Sigmoid colon (tissue), 3 donors: ENCODE results near the gene RCHY1.

Experiments
- POLR2A ChIP-seq, 2 donors: fragments of 450-650 bp; IDR thresholded peaks; one replicate each; pipeline ENCODE4 v1.6.1; 2016; ENCODE audit warnings: antibody characterized with exemption in 2 of 2, mild to moderate bottlenecking in 2 of 2, moderate library complexity in 2 of 2
- TF ChIP-seq, protein P1 (sequence below), 4 experiments: fragments of 450-650 bp in 3 of 4; fragments of 200-600 bp in 1 of 4; IDR thresholded peaks; one replicate each; pipeline ENCODE4 v1.5.1; 2016 to 2019; ENCODE audit warnings: antibody characterized with exemption in 4 of 4, mild to moderate bottlenecking in 3 of 4, moderate library complexity in 2 of 4

DNA sequence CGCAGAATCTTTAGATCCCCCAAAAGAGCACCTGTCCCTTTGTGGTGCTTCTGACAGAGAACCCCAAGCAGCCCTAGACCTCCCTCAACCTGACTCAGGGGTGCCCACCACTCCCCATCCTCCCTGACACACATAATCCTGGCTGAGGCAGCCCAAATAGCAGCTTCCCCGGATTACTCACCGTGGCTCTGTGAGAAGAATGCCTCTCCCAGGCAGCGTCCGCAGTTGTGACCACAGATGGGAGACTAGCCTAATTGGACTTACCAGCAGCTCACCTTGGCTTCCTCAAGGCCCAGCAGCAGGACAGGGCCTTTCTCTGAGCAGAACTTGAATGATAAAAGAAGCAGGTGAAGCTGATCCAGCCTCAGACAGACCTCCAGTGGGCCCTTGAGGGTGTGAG, 31.3 kb upstream of the RCHY1 start:
- TF ChIP-seq POLR2A (IDR thresholded peaks at IDR 0.05) = no peak
- TF ChIP-seq, protein P1, sequence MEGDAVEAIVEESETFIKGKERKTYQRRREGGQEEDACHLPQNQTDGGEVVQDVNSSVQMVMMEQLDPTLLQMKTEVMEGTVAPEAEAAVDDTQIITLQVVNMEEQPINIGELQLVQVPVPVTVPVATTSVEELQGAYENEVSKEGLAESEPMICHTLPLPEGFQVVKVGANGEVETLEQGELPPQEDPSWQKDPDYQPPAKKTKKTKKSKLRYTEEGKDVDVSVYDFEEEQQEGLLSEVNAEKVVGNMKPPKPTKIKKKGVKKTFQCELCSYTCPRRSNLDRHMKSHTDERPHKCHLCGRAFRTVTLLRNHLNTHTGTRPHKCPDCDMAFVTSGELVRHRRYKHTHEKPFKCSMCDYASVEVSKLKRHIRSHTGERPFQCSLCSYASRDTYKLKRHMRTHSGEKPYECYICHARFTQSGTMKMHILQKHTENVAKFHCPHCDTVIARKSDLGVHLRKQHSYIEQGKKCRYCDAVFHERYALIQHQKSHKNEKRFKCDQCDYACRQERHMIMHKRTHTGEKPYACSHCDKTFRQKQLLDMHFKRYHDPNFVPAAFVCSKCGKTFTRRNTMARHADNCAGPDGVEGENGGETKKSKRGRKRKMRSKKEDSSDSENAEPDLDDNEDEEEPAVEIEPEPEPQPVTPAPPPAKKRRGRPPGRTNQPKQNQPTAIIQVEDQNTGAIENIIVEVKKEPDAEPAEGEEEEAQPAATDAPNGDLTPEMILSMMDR (IDR thresholded peaks at IDR 0.05) = no peak
